K562 (cell line): ENCODE data around the gene DMAC2L. TPM values are rescaled to one million over a fixed set of nuclear protein-coding genes. Genes with fewer than 3 reads are reported as not detected.

Experiments
- ATAC-seq: fragments of 200-7000 bp; cut with Tn5 transposase; 3 replicates; pipeline ENCODE4 v1.9.1; 2020; ENCODE audit warnings: moderate library complexity
- BruUV-seq: library from RNA; stranded (reverse); fragments of 400-500 nt; replicated peaks from 2 replicates; lab custom pipeline; 2021; lab: Mats Ljungman, UMichigan
- CTCF ChIA-PET: fragments of 300-600 bp; formaldehyde crosslinking; extraction: SDS; loops from one replicate; lab custom pipeline; 2021; ENCODE audit warnings: low intra/inter-chr PET ratio; lab: Yijun Ruan, JAX
- POLR2A ChIA-PET: fragments of 300-600, 350-650 bp; sonication (Branson Sonifier 250); formaldehyde crosslinking; extraction: SDS; loops from one replicate; lab custom pipeline; 2021; ENCODE audit warnings: antibody characterized with exemption, inconsistent platforms; lab: Yijun Ruan, JAX
- DNase-seq, 4 experiments: peaks; one replicate each; pipeline versions ENCODE4 v3.0.0 to v3.0.0-alpha.2; 2011 to 2018; ENCODE audit warnings: low spot score in 3 of 4, mixed read lengths in 3 of 4; ENCODE audit errors: extremely low read depth in 1 of 4
- FAIRE-seq: peaks from 2 replicates; lab custom pipeline; 2011; peaks lifted over from hg19 to GRCh38; lab: Jason Lieb, UNC
- H2AFZ ChIP-seq: 2 replicates; pipeline ENCODE4 v1.6.0; 2011; ENCODE audit warnings: low read depth, low read length, control low read depth, inconsistent platforms
- H3K27ac ChIP-seq: fragments of 200-600 bp; 3 replicates; pipeline ENCODE4 v1.8.0; 2011; ENCODE audit warnings: low read depth, mild to moderate bottlenecking, control low read depth, inconsistent platforms, low read length, moderate library complexity, mixed read lengths; ENCODE audit errors: extremely low read depth
- H3K27me3 ChIP-seq, 2 experiments: fragments of 300-600 bp in 1 of 2; 2 replicates in 1 of 2; 3 replicates in 1 of 2; pipeline versions ENCODE4 v1.6.0 to v1.8.0; 2011; ENCODE audit warnings: inconsistent platforms in 2 of 2, low read length in 2 of 2, mild to moderate bottlenecking in 1 of 2, mixed read lengths in 1 of 2, moderate library complexity in 1 of 2; ENCODE audit not compliant: control insufficient read depth in 2 of 2, insufficient read depth in 2 of 2
- H3K36me3 ChIP-seq: fragments of 300-600 bp; 3 replicates; pipeline ENCODE4 v1.8.0; 2011; ENCODE audit warnings: mild to moderate bottlenecking, low read length, inconsistent platforms; ENCODE audit not compliant: control insufficient read depth, insufficient read depth
- H3K4me1 ChIP-seq, 2 experiments: fragments of 200-600 bp in 1 of 2; replicated peaks in 1 of 2; 2 replicates in 1 of 2; 3 replicates in 1 of 2; pipeline versions ENCODE4 v1.5.1 to v1.8.0; 2011; ENCODE audit warnings: inconsistent platforms in 2 of 2, low read length in 2 of 2, mild to moderate bottlenecking in 1 of 2, mixed read lengths in 1 of 2, moderate library complexity in 1 of 2; ENCODE audit not compliant: control insufficient read depth in 2 of 2, insufficient read depth in 2 of 2
- H3K4me2 ChIP-seq: 2 replicates; pipeline ENCODE4 v1.6.1; 2011; ENCODE audit warnings: low read length, control low read depth, inconsistent platforms, mixed read lengths; ENCODE audit not compliant: insufficient read depth
- H3K4me3 ChIP-seq: fragments of 200-600 bp; sonication (generic), shearing (Covaris generic); 2 replicates; pipeline ENCODE4 v1.5.1; 2016; ENCODE audit warnings: control low read depth, inconsistent platforms
- H3K79me2 ChIP-seq: fragments of 200-600 bp; 3 replicates; pipeline ENCODE4 v1.8.0; 2011; ENCODE audit warnings: low read length, inconsistent platforms; ENCODE audit not compliant: control insufficient read depth, insufficient read depth
- H3K9ac ChIP-seq, 2 experiments: 2 replicates each; pipeline versions ENCODE4 v1.6.0 to v1.6.1; 2011; ENCODE audit warnings: low read depth in 2 of 2, low read length in 2 of 2, control low read depth in 1 of 2, inconsistent platforms in 1 of 2, mild to moderate bottlenecking in 1 of 2, mixed read lengths in 1 of 2; ENCODE audit not compliant: insufficient read depth in 1 of 2
- H3K9me1 ChIP-seq: one replicate; pipeline ENCODE4 v1.6.0; 2011; ENCODE audit warnings: inconsistent platforms, mild to moderate bottlenecking, low read length, moderate library complexity; ENCODE audit not compliant: control insufficient read depth, insufficient read depth
- H3K9me3 ChIP-seq: replicated peaks from 2 replicates; pipeline ENCODE4 v1.5.1; 2011; ENCODE audit warnings: low read depth, low read length, inconsistent platforms; ENCODE audit not compliant: control insufficient read depth, insufficient read depth
- H4K20me1 ChIP-seq: replicated peaks from 2 replicates; pipeline ENCODE4 v1.6.1; 2011; ENCODE audit warnings: low read length, inconsistent platforms, mixed read lengths; ENCODE audit not compliant: control insufficient read depth, insufficient read depth
- CHD1 ChIP-seq: fragments of 200-600 bp; sonication (generic); IDR thresholded peaks from one replicate; pipeline ENCODE4 v1.6.1; 2012; ENCODE audit warnings: mild to moderate bottlenecking, moderate library complexity, low read length, inconsistent platforms
- ELF4 ChIP-seq: fragments of 450-650 bp; formaldehyde crosslinking; IDR thresholded peaks from 2 replicates; pipeline ENCODE4 v1.4.0; 2022; ENCODE audit warnings: missing genetic modification characterization
- HDAC1 ChIP-seq, 2 experiments: fragments of 450-650 bp; IDR thresholded peaks; 2 replicates each; pipeline ENCODE4 v1.6.1; 2016 to 2017; ENCODE audit warnings: inconsistent platforms in 1 of 2, mild to moderate bottlenecking in 1 of 2, moderate library complexity in 1 of 2
- KHSRP ChIP-seq: fragments of 450-650 bp; IDR thresholded peaks from 2 replicates; pipeline ENCODE4 v1.6.1; 2017
- POLR3A ChIP-seq: IDR thresholded peaks from 2 replicates; pipeline ENCODE4 v1.6.1; 2011; ENCODE audit warnings: borderline replicate concordance, mild to moderate bottlenecking, moderate library complexity; ENCODE audit not compliant: insufficient read length, insufficient read depth; ENCODE audit errors: extremely low read depth
- SMC3 ChIP-seq: conservative IDR thresholded peaks from 2 replicates; pipeline ENCODE4 v1.6.1; 2011; ENCODE audit warnings: low read depth, low read length, improper control_type of control experiment; ENCODE audit not compliant: insufficient read depth
- ZC3H4 ChIP-seq: sonication (generic); formaldehyde crosslinking; IDR thresholded peaks from 2 replicates; pipeline ENCODE4 v1.9.0; 2021; ENCODE audit warnings: missing genetic modification reagents, borderline replicate concordance
- ZNF239 ChIP-seq: fragments of 250-450 bp; sonication (Bioruptor Pico); IDR thresholded peaks from 2 replicates; pipeline ENCODE4 v1.4.0; 2020; ENCODE audit warnings: mild to moderate bottlenecking
- ZNF3 ChIP-seq: fragments of 250-450 bp; sonication (Bioruptor Pico); IDR thresholded peaks from 2 replicates; pipeline ENCODE4 v1.5.0; 2021; ENCODE audit warnings: mild to moderate bottlenecking, moderate library complexity
- in situ Hi-C: fragments of 300-500 bp; cut with MboI; formaldehyde crosslinking; loops from 4 replicates; pipeline ENCODE4 v1.15.0; 2018; ENCODE audit warnings: inconsistent platforms, mixed read lengths
- intact Hi-C: fragments of 100-400 bp; cut with micrococcal nuclease; formaldehyde crosslinking; loops from 2 replicates; pipeline ENCODE4 v1.14.2; 2022
- polyA plus RNA-seq, 8 experiments: library from polyadenylated mRNA; depleted of rRNA in 4 of 8; stranded (reverse) in 5 of 8; unstranded in 3 of 8; fragments of >200 nt; fragmentation: Nextera tagmentation in 2 of 8; fragmentation: Illumina TruSeq in 1 of 8; extraction: Ambion mirVana in 2 of 8; extraction: Trizol in 1 of 8; gene quantifications; 2 replicates each; pipeline versions ENCODE4 v1.2.1 to v1.2.3, GENCODE V29; 2011 to 2014; ENCODE audit warnings: inconsistent platforms in 1 of 8, missing spikeins in 1 of 8
- total RNA-seq, 7 experiments: library from RNA; depleted of rRNA in 6 of 7; stranded (reverse); fragments of >200 nt in 6 of 7; fragmentation: Illumina TruSeq in 2 of 7; extraction: Trizol in 2 of 7; gene quantifications; 2 replicates each; pipeline versions ENCODE4 v1.2.1 to v1.2.3, GENCODE V29; 2011 to 2021; ENCODE audit warnings: low replicate concordance in 1 of 7

DMAC2L gene
- total and polyA plus RNA-seq, 9 of the 15 experiments (the other 6 are each of a cell fraction or from before 2014, with no cell fraction given): 4.0 to 37.2 (median 9.3) TPM

GRCh38 chr14:50285861-50286260 lies 26.3 kb upstream of the DMAC2L start:
- no peak overlapping the region for H3K4me2 ChIP-seq
- no peaks in the 10 kb centered on the region for H3K79me2 ChIP-seq
- in situ Hi-C loops (no loop called here), intact Hi-C loops (no loop called here)
- no peak overlapping the region for H3K27ac ChIP-seq
- no peak for DNase-seq
- H3K4me3 ChIP-seq: no peak overlapping the region
- TF ChIP-seq ZNF239 (CRISPR knock-in tag) (no peak), SMC3 (no peak), ZNF3 (CRISPR knock-in tag) (no peak), ELF4 (CRISPR knock-in tag) (no peak), ZC3H4 (CRISPR knock-in tag) (no peak), CHD1 (no peak), HDAC1 (IDR thresholded peaks at IDR 0.05) (no peak), POLR3A (no peak), KHSRP (no peak)
- CTCF ChIA-PET: no interaction called here
- H3K9me3 ChIP-seq: no peaks in the 10 kb centered on the region
- no peak for FAIRE-seq
- H2AFZ ChIP-seq: no peak overlapping the region
- peaks cover 8% of the 10 kb centered on the region; the same call in 1 of the 3 replicates for H3K36me3 ChIP-seq
- H4K20me1 ChIP-seq: no peaks in the 10 kb centered on the region
- no TSS peak for BruUV-seq
- POLR2A ChIA-PET: no interaction called here
- no peak overlapping the region for H3K9ac ChIP-seq
- no peaks in the 10 kb centered on the region for H3K27me3 ChIP-seq
- no peaks in the 10 kb centered on the region for H3K4me1 ChIP-seq
- no peak for ATAC-seq
- H3K9me1 ChIP-seq: no peaks in the 10 kb centered on the region
